PC-9 (cell line): Measurements from ENCODE around the gene ZDHHC16. TPM values are rescaled to one million over a fixed set of nuclear protein-coding genes. Genes with fewer than 3 reads are reported as not detected.

Experiments used
- BruUV-seq: library from RNA; stranded (reverse); fragments of 400-500 nt; replicated peaks from 2 replicates; lab custom pipeline; 2021; lab: Mats Ljungman, UMichigan
- CTCF ChIA-PET: fragments of 300-600 bp; sonication (Branson Sonifier 250); formaldehyde crosslinking; loops from one replicate; lab custom pipeline; 2022; ENCODE audit warnings: antibody characterized with exemption; lab: Charles Lee
- POLR2A ChIA-PET: fragments of 300-600 bp; sonication (Branson Sonifier 250); formaldehyde crosslinking; loops from one replicate; lab custom pipeline; 2022; ENCODE audit warnings: antibody characterized with exemption; ENCODE audit not compliant: unreplicated experiment; lab: Charles Lee
- DNase-seq, 2 experiments: peaks; one replicate each; pipeline versions ENCODE4 v3.0.0 to v3.0.0-alpha.2; 2015 to 2022; ENCODE audit warnings: mixed read lengths in 1 of 2
- H2AFZ ChIP-seq: fragments of 200-600 bp; sonication (generic); 2 replicates; pipeline ENCODE4 v1.8.1; 2017; ENCODE audit warnings: antibody characterized with exemption
- H3F3A ChIP-seq: fragments of 200-600 bp; sonication (generic); 2 replicates; pipeline ENCODE4 v1.8.1; 2017; ENCODE audit warnings: antibody characterized with exemption, mild to moderate bottlenecking, low read depth; ENCODE audit not compliant: insufficient read depth
- H3K27ac ChIP-seq: fragments of 200-600 bp; sonication (generic); 2 replicates; pipeline ENCODE4 v1.6.1; 2016; ENCODE audit warnings: mixed run types
- H3K27me3 ChIP-seq: fragments of 200-600 bp; sonication (generic); 2 replicates; pipeline ENCODE4 v1.6.1; 2016; ENCODE audit warnings: low read depth, mixed run types; ENCODE audit not compliant: insufficient read depth
- H3K36me3 ChIP-seq: fragments of 200-600 bp; sonication (generic); 2 replicates; pipeline ENCODE4 v1.6.1; 2016; ENCODE audit warnings: low read depth, mixed run types
- H3K4me1 ChIP-seq: fragments of 200-600 bp; sonication (generic); replicated peaks from 2 replicates; pipeline ENCODE4 v1.6.1; 2016; ENCODE audit warnings: mixed run types; ENCODE audit not compliant: insufficient read depth
- H3K4me2 ChIP-seq: fragments of 200-600 bp; sonication (generic); 2 replicates; pipeline ENCODE4 v1.6.1; 2017; ENCODE audit warnings: mixed run types
- H3K4me3 ChIP-seq: fragments of 200-600 bp; sonication (generic); 2 replicates; pipeline ENCODE4 v1.6.1; 2016; ENCODE audit warnings: mixed run types
- H3K79me2 ChIP-seq: fragments of 200-600 bp; sonication (generic); 2 replicates; pipeline ENCODE4 v1.6.1; 2017; ENCODE audit warnings: low read depth, mixed run types
- H3K9me2 ChIP-seq: fragments of 200-600 bp; sonication (generic); 2 replicates; pipeline ENCODE4 v1.8.1; 2017; ENCODE audit warnings: mild to moderate bottlenecking; ENCODE audit not compliant: insufficient read depth
- H3K9me3 ChIP-seq: fragments of 200-600 bp; sonication (generic); 2 replicates; pipeline ENCODE4 v1.8.1; 2016; ENCODE audit warnings: low read depth; ENCODE audit not compliant: insufficient read depth
- H4K20me1 ChIP-seq: fragments of 200-600 bp; sonication (generic); 2 replicates; pipeline ENCODE4 v1.8.1; 2017; ENCODE audit not compliant: insufficient read depth
- EZH2 ChIP-seq: fragments of 200-600 bp; sonication (generic); IDR thresholded peaks from 2 replicates; pipeline ENCODE4 v1.8.0; 2017; ENCODE audit warnings: antibody characterized with exemption, low read depth
- intact Hi-C: fragments of 100-400 bp; cut with micrococcal nuclease; formaldehyde crosslinking; loops from one replicate; pipeline ENCODE4 v1.10.0; 2022; ENCODE audit not compliant: unreplicated experiment
- total RNA-seq: library from RNA; stranded (reverse); gene quantifications from 2 replicates; pipeline ENCODE4 v1.2.3, GENCODE V29; 2021
- TF ChIP-seq, protein P1 (sequence below): fragments of 200-600 bp; sonication (generic); conservative IDR thresholded peaks from 2 replicates; pipeline ENCODE4 v1.6.1; 2017; ENCODE audit warnings: mixed run types, antibody characterized with exemption, mild to moderate bottlenecking, moderate library complexity

The ZDHHC16 gene
- total RNA-seq, 1 experiment from 2014 or later: 29.6 TPM

DNA sequence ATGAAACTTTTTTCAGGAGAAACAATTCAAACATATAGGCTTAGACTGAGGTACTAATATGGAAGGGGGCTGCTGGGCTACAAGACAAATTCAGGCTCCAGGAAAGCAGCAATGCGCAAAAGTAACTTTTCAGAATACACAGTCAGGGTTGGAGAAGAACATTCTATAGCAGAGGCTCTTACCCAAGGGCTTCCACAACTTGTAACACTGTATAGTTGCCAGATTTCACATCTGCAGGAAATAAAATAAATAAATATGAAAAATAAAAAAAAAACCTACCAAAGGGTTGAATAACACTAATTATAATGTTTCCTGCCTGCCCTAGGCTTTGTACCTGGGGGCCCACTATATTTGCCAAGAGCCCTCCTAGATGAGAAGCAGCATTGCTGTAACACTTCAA, 37.9 kb downstream of the ZDHHC16 start:
- H3K4me1 ChIP-seq: 0 out of 2 replicates have a peak, but pooled peaks cover 3% of the 10 kb centered on the region
- no peaks in the 10 kb centered on the region for H3K27me3 ChIP-seq
- H4K20me1 ChIP-seq: 0 out of 2 replicates have a peak, but pooled peaks cover 6% of the 10 kb centered on the region
- peaks cover 4% of the 10 kb centered on the region; the same call in 1 of the 2 replicates for H3K79me2 ChIP-seq
- no peaks in the 10 kb centered on the region for H3K36me3 ChIP-seq
- BruUV-seq: no TSS peak
- no peak overlapping the region for H3K4me2 ChIP-seq
- no peak overlapping the region for H2AFZ ChIP-seq
- intact Hi-C loops: no loop called here
- TF ChIP-seq, protein P1, sequence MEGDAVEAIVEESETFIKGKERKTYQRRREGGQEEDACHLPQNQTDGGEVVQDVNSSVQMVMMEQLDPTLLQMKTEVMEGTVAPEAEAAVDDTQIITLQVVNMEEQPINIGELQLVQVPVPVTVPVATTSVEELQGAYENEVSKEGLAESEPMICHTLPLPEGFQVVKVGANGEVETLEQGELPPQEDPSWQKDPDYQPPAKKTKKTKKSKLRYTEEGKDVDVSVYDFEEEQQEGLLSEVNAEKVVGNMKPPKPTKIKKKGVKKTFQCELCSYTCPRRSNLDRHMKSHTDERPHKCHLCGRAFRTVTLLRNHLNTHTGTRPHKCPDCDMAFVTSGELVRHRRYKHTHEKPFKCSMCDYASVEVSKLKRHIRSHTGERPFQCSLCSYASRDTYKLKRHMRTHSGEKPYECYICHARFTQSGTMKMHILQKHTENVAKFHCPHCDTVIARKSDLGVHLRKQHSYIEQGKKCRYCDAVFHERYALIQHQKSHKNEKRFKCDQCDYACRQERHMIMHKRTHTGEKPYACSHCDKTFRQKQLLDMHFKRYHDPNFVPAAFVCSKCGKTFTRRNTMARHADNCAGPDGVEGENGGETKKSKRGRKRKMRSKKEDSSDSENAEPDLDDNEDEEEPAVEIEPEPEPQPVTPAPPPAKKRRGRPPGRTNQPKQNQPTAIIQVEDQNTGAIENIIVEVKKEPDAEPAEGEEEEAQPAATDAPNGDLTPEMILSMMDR: no peak
- no peak for TF ChIP-seq EZH2
- H3F3A ChIP-seq: no peaks in the 10 kb centered on the region; the same call in 1 of the 2 replicates
- no peaks in the 10 kb centered on the region for H3K9me2 ChIP-seq
- no peak overlapping the region for H3K4me3 ChIP-seq
- no peaks in the 10 kb centered on the region for H3K9me3 ChIP-seq
- CTCF ChIA-PET: no interaction called here
- no peak for DNase-seq
- POLR2A ChIA-PET: no interaction called here
- H3K27ac ChIP-seq: no peak overlapping the region

DNA sequence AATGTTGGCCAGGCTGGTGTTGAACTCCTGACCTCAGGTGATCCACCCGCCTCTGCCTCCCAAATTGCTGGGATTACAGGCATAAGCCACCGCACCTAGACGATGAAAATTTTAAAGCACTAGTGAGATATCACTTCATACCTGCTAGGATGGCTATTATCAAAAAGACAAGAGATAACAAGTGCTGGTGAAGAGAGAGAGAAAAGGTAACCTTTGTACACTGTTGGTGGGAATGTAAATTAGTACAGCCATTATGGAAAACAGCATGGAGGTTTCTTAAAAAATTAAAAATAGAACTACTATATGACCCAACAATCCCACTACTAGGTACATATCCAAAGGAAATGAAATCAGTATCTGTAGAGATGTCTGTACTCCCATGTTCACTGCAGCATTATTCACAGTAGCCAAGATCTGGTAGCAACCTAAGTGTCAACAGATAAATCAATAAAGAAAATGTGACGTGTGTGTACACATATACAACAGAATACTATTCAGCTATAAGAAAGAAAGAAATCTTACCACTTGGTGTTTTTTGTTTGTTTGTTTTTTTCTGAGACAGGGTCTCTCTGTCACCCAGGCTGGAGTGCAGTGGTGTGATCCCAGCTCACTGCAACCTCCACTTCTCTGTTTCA, 39.8 kb downstream of the ZDHHC16 start:
- TF ChIP-seq, protein P1: no peak
- no peak for TF ChIP-seq EZH2
- no peaks in the 10 kb centered on the region for H3K9me2 ChIP-seq
- H3K36me3 ChIP-seq: no peaks in the 10 kb centered on the region
- no peak overlapping the region for H3K27ac ChIP-seq
- 0 out of 2 replicates have a peak, but pooled peaks cover 3% of the 10 kb centered on the region for H3K4me1 ChIP-seq
- ChIA-PET POLR2A (no interaction called here), CTCF (no interaction called here)
- no peaks in the 10 kb centered on the region for H3K9me3 ChIP-seq
- no TSS peak for BruUV-seq
- H3K4me3 ChIP-seq: no peak overlapping the region
- H3F3A ChIP-seq: no peaks in the 10 kb centered on the region; the same call in 1 of the 2 replicates
- no peaks in the 10 kb centered on the region for H3K27me3 ChIP-seq
- peaks cover 6% of the 10 kb centered on the region; the same call in 1 of the 2 replicates for H4K20me1 ChIP-seq
- no peak overlapping the region for H2AFZ ChIP-seq
- H3K79me2 ChIP-seq: peaks cover 15% of the 10 kb centered on the region
- intact Hi-C loops: no loop called here
- H3K4me2 ChIP-seq: no peak overlapping the region
- no peak for DNase-seq

DNA sequence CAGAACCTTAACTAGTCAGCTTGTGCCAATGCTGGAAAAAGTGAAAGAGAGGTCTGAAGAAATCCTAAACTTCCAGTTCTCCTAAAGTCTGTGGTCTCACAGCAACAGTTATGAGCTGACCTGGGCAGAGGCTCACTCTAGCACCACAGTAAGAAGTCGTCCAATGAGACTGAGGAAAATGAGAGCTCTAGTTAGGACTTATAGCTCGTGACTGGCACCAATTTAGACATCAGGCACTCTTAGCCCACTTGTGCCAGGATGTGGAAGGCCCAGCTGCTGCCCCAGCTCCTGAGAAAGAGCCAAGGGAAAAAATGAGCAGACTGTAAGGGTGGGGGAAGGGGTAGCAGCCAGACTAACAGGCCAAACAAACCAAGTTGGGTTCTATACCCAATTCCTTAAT, 44.6 kb downstream of the ZDHHC16 start:
- POLR2A ChIA-PET: no interaction called here
- H3K4me3 ChIP-seq: no peak overlapping the region
- H3K9me2 ChIP-seq: no peaks in the 10 kb centered on the region
- H3K27ac ChIP-seq: no peak overlapping the region
- no TSS peak for BruUV-seq
- no peak overlapping the region for H2AFZ ChIP-seq
- no peak for DNase-seq
- H3K9me3 ChIP-seq: no peaks in the 10 kb centered on the region
- CTCF ChIA-PET: no interaction called here
- H3K4me2 ChIP-seq: no peak overlapping the region
- no peaks in the 10 kb centered on the region for H3F3A ChIP-seq
- H3K79me2 ChIP-seq: peaks cover 55% of the 10 kb centered on the region
- H3K27me3 ChIP-seq: no peaks in the 10 kb centered on the region
- peaks cover 6% of the 10 kb centered on the region; the same call in 1 of the 2 replicates for H4K20me1 ChIP-seq
- TF ChIP-seq, protein P1: no peak
- no peak for TF ChIP-seq EZH2
- no peaks in the 10 kb centered on the region for H3K36me3 ChIP-seq
- H3K4me1 ChIP-seq: no peaks in the 10 kb centered on the region
- intact Hi-C loops: no loop called here
